Activated CD4-positive, CD25-positive, alpha-beta regulatory T cell treated with anti-CD3 and anti-CD28 coated beads, Interleukin-2, amount 50 U/mL, for 16 hours (primary cell): ENCODE data around the gene CIAO2B.
A peak's percentile ranks its signal among the peaks of the same experiment; 100 is the strongest.
"Not testable (repeated sequence)": the region's sequence is repeated elsewhere in the genome, so short reads cannot be mapped to it uniquely, and the experiment has no call there.

ENCODE experiments used
- DNase-seq: peaks from one replicate; pipeline ENCODE4 v3.0.0-alpha.2; 2020; ENCODE audit warnings: low read depth, low spot score

CIAO2B gene

DNA sequence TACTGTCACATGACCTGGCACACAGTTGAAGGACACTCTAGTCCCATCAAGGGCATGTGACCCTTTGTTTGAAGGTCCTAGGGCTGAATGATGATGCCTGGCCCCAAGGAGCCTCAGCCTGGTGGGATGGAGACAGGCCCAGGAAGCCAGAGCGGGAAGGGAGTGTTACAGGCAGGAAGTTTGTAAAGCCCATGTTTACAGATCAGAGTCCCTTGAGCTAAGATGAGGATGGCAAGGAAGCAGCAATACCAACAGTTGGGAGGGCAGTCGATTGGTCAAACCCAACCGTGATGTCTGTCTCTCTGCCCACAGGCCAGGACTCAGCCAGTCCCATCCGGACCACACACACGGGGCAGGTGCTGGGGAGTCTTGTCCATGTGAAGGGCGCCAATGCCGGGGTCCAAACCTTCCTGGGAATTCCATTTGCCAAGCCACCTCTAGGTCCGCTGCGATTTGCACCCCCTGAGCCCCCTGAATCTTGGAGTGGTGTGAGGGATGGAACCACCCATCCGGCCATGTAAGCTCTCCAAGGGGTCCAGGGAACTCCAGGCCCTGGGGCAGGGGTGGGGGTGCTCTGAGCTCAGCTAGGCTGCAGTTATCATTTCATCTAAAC is 3.6 kb upstream of the CIAO2B start:
- no peak for DNase-seq

DNA sequence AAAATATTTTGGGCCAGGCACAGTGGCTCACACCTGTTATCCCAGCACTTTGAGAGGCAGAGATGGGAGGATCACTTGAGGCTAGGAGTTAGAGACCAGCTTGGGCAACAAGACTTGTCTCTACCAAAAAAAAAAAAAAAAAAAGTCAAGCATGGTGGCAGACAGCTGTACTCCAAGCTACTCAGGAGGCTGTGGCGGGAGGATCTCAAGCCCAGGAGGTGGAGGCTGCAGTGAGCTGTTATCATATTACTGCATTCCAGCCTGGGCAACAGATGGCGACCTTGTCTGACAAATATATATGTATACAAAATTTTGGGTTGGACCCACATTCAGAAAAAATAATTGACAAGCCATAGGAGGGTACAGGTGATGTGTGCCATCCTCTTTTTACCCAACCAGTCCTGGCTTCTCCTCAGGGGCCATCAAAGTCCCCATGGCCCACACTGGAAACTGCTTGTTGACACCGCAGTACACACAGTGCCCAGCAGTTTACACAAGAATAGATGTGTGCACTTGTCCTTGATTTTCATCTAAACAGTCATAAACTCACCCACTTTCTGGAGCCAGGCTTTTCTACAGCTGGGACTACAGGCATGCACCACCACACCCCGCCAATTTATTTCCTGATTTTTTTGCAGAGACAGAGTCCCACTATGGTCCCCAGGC is 2.8 kb upstream of the CIAO2B start:
- no peak for DNase-seq

- DNase-seq: no peak
Measured at GRCh38 chr16:66936462-66936861, 2.3 kb upstream of the CIAO2B start.

DNA sequence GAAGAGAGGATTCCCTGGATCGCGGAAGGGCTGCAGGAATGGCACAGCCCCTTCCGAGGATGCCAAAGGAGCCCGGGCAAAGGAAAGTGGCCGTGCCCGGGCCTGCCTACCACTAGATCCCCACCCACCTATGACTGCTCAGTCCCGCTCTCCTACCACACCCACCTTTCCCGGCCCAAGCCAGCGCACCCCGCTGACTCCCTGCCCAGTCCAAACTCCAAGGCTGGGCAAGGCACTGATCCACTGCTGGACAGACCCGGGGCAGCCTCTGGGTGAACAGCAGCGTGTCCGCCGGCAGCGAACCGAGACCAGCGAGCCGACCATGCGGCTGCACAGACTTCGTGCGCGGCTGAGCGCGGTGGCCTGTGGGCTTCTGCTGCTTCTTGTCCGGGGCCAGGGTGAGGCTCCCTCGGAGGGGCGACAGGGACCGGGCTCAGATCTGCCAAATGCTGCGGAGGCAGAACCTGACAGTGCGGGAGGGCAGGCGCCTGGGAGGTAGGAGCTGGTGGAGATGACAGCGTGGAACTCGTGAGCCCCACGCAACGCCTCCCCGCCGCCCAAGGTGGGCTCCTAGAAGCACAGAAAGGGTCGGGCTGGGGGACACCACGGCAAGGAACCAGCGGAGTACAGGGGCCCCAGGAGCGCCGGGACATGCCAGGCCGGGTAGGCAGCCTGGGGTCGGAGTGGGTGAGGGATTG is 1.3 kb upstream of the CIAO2B start, which contains the start of gene CES2:
TSS of gene CES2 (plus strand) at position 203 of the 698 bp plus-strand sequence. CDS start at position 323, 120 bp downstream.
- no peak for DNase-seq

- not testable (repeated sequence) for DNase-seq
Measured at GRCh38 chr16:66934839-66935313, 674 bp upstream of the CIAO2B start.

- peak; percentile 12 for DNase-seq
Measured at GRCh38 chr16:66933776-66934137, 445 bp downstream of the CIAO2B start.

DNA sequence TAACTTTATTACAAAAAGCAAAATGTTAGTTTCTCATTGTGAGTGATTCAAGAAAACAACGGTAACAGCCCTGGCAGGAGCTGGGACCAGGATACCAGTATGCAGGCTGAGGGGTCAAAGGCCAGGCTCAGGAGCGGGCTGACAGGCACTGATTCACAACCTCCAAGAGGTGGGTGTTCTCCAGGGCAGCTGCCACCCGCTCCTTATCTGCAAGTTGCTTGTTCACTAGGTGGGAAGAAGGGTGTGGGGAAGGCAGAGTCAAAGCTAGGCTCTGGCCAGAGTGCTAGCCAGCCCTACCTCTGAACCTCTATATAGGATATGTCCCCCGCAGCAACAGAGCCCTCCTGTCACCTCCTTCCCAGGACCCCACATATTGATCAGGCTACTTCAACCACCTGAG is 2.1 kb downstream of the CIAO2B start:
- DNase-seq: no peak

- DNase-seq: no peak
Measured at GRCh38 chr16:66931665-66932064, 2.5 kb downstream of the CIAO2B start.

DNA sequence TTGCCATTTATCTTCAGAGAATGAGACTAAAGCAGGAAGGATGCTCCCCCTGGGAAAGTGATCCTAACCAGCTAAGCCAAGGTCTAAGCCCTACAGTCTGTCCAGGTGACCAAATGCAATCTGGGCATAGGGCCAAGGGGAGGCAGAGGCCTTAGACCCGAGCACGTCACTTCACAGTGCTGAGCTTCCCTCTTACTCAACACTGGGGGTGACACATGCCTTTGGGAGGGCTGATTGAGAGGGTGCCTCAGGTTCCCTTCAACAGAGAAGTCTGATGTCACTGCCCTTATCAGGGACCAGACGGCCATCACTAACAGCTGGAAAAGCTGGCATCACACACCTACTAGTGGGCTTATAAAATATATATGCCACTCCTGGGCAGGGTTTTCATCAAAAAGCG is 4.0 kb downstream of the CIAO2B start:
- no peak for DNase-seq

- no peak for DNase-seq
Measured at GRCh38 chr16:66928702-66929388, 5.4 kb downstream of the CIAO2B start.

- DNase-seq: no peak
Measured at GRCh38 chr16:66927918-66928649, 6.1 kb downstream of the CIAO2B start.

DNA sequence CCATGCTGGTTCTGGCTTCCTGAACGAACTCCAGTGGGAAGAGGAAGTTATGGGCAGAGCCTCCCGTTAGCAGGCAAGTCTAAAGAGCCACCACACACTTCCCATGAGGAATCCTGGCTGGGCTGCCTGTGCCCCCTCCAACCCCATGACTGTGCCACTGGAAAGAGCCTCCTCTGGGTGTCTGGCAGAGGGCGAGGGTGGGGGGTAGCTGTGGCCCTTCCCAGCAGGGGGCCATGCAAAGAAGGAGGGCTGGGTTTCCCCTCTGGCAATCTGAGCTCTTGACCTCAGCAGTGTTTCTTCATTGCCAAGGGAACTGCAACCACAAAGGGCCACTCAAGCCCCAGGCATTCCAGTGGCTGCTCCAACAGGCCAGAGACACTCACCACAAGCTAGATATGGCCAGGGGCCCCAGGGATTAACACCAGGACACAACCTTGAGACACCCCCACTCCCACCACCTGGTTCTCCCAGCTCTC is 7.2 kb downstream of the CIAO2B start:
- DNase-seq: no peak

GRCh38 chr16:66926171-66926947 is 7.8 kb downstream of the CIAO2B start:
- DNase-seq: no peak

- no peak for DNase-seq
Measured at GRCh38 chr16:66925322-66925840, 8.8 kb downstream of the CIAO2B start, which contains the start of gene RRAD. TSS of gene RRAD (minus strand) at chr16:66925535. CDS start at chr16:66925179, 356 bp downstream.

DNA sequence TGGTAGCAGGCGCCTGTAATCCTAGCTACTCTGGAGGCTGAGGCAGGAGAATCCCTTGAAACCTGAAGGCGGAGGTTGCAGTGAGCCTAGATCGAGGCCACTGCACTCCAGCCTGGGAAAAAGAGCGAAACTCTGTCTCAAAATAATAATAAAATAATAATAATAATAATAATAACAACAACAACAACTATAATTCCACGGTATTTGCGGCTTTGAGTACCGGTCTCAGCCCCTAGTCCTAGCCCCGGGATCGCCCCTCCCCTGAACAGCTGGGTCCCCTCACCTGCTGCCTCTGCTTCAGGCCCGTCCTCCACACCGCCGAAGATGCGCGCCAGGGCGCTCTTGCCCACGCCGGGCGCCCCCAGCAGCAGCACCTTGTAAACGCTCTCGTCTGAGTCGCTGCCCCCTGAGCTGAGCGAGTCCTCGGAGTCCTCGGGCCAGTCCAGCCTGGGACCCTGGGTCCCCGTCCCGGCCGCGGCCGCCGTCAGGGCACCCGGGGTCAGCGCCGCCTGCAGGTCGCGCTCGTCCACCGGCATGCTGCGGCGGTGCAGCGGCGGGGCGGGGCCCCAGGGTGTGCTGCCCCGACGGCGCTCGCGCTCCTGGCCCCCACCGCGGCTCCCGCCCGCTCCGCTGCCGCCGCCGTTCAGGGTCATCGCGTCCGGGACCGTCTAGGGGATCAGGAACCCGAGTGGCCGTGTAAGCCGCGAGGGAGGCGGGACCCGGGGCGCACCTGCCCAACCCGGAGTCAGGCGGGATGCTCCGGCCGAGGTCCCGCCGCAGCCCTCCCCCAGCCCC is 9.5 kb downstream of the CIAO2B start:
- no peak for DNase-seq

- DNase-seq: no peak
Measured at GRCh38 chr16:66923866-66924265, 10.3 kb downstream of the CIAO2B start.

DNA sequence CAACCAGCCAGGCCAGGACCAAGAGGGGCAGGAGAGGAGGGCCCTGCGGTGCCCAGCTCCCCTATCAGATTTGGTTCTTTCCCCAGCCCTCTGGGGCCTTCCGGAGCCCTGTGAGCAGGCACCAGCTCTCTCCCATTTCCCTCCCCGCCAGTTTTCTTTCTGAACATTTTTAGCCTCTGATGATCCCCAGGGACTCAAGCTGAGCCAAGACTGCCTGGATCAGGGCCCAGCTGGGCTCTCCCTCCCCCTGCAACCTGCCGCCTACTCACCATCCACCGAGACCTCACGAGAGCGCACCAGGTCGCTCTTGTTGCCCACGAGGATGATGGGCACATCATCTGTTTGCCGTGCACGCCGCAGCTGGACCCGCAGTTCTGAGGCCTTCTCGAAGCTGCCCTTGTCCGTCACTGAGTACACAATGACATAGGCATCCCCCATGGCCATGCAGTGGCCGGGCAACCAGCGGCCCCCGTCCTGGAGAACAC is 10.9 kb downstream of the CIAO2B start:
- no peak for DNase-seq

GRCh38 chr16:66921729-66922450 is 12.3 kb downstream of the CIAO2B start:
- no peak for DNase-seq
